Amniotic stem cell (primary cell): ENCODE data around the gene PNMA1.

Source experiments
- DNase-seq: peaks from one replicate; lab custom pipeline; 2025; lab: John Stamatoyannopoulos, UW

The PNMA1 gene

GRCh38 chr14:73663548-73664212 is 50.5 kb downstream of the PNMA1 start:
- DNase-seq, result no peak

- peak; percentile 81 for DNase-seq
These were observed 51.7 kb downstream of the PNMA1 start for GRCh38 chr14:73662487-73662943.

- DNase-seq, result no peak
These were observed 52.3 kb downstream of the PNMA1 start for GRCh38 chr14:73661872-73662271.
